HEK293T (cell line): ENCODE data around the gene SH3BP5L.

Experiments used
- ARNT ChIP-seq: fragments of 450-650 bp; IDR thresholded peaks from 2 replicates; pipeline ENCODE4 v1.6.1; 2017; ENCODE audit warnings: mild to moderate bottlenecking
- BHLHE40 ChIP-seq: fragments of 450-650 bp; IDR thresholded peaks from 2 replicates; pipeline ENCODE4 v1.6.1; 2016; ENCODE audit warnings: mild to moderate bottlenecking, moderate library complexity, borderline replicate concordance
- FOXA1 ChIP-seq: fragments of 450-650 bp; IDR thresholded peaks from 2 replicates; pipeline ENCODE4 v1.6.1; 2016; ENCODE audit warnings: mild to moderate bottlenecking
- FOXK2 ChIP-seq: fragments of 450-650 bp; IDR thresholded peaks from 2 replicates; pipeline ENCODE4 v1.6.1; 2016; ENCODE audit warnings: mild to moderate bottlenecking
- FOXM1 ChIP-seq: fragments of 450-650 bp; IDR thresholded peaks from 2 replicates; pipeline ENCODE4 v1.6.1; 2017; ENCODE audit warnings: mild to moderate bottlenecking, borderline replicate concordance
- HDGF ChIP-seq: fragments of 450-650 bp; IDR thresholded peaks from 2 replicates; pipeline ENCODE4 v1.6.1; 2017; ENCODE audit warnings: antibody characterized with exemption, borderline replicate concordance
- L3MBTL2 ChIP-seq: fragments of 450-650 bp; conservative IDR thresholded peaks from 2 replicates; pipeline ENCODE4 v1.6.1; 2016; ENCODE audit warnings: mild to moderate bottlenecking
- LEF1 ChIP-seq: fragments of 450-650 bp; IDR thresholded peaks from 2 replicates; pipeline ENCODE4 v1.6.1; 2017; ENCODE audit warnings: mild to moderate bottlenecking, borderline replicate concordance
- NFRKB ChIP-seq: fragments of 450-650 bp; IDR thresholded peaks from 2 replicates; pipeline ENCODE4 v1.6.1; 2016; ENCODE audit warnings: mild to moderate bottlenecking, moderate library complexity
- SP1 ChIP-seq: fragments of 450-650 bp; IDR thresholded peaks from 2 replicates; pipeline ENCODE4 v1.6.1; 2017
- SUZ12 ChIP-seq: fragments of 450-650 bp; IDR thresholded peaks from 2 replicates; pipeline ENCODE4 v1.6.1; 2016; ENCODE audit warnings: mild to moderate bottlenecking
- TARDBP ChIP-seq: fragments of 450-650 bp; IDR thresholded peaks from 2 replicates; pipeline ENCODE4 v1.6.1; 2016
- ZNF384 ChIP-seq: fragments of 450-650 bp; IDR thresholded peaks from 2 replicates; pipeline ENCODE4 v1.6.1; 2016
- TF ChIP-seq, protein P1 (sequence below): fragments of 450-650 bp; IDR thresholded peaks from 2 replicates; pipeline ENCODE4 v1.6.1; 2016

DNA sequence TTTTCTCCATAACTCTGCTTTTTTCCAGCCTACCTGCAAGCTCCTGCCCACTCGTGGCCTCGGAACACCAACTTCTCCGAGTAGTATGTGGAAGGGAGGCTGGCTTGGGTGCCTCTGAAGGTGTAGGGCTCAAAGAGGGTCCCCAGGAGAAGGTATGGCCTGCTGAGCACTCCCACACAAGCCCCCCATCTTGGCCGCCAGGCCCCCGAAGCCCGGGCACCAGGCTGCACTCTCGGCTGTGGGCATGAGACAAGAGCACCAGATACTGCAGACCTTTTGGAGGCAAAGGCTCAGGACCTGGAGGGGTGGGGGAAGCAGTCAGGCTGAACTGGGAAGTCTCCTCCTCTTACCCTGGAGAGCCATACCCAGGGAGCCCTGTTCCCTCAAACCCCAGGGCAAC, 31.5 kb upstream of the SH3BP5L start:
- TF ChIP-seq FOXA1, result no peak
- no peak for TF ChIP-seq TARDBP
- no peak for TF ChIP-seq ZNF384
- no peak for TF ChIP-seq FOXM1
- no peak for TF ChIP-seq HDGF
- TF ChIP-seq L3MBTL2, result no peak
- no peak for TF ChIP-seq BHLHE40
- no peak for TF ChIP-seq FOXK2
- no peak for TF ChIP-seq ARNT
- no peak for TF ChIP-seq SUZ12
- TF ChIP-seq, protein P1, sequence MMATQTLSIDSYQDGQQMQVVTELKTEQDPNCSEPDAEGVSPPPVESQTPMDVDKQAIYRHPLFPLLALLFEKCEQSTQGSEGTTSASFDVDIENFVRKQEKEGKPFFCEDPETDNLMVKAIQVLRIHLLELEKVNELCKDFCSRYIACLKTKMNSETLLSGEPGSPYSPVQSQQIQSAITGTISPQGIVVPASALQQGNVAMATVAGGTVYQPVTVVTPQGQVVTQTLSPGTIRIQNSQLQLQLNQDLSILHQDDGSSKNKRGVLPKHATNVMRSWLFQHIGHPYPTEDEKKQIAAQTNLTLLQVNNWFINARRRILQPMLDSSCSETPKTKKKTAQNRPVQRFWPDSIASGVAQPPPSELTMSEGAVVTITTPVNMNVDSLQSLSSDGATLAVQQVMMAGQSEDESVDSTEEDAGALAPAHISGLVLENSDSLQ, result no peak
- TF ChIP-seq SP1, result no peak
- no peak for TF ChIP-seq NFRKB
- no peak for TF ChIP-seq LEF1
